NCI-H524 treated with DMSO at 0.1 percent for 48 hours (cell line): Measurements from ENCODE around the gene AQP2.

Experiments
- DNase-seq: peaks from one replicate; lab custom pipeline; 2025; lab: John Stamatoyannopoulos, UW

AQP2 gene

GRCh38 chr12:49942512-49942893 is 8.0 kb upstream of the AQP2 start:
- DNase-seq, result no peak

- no peak for DNase-seq
These were observed 7.5 kb upstream of the AQP2 start for GRCh38 chr12:49942921-49943624.

- no peak for DNase-seq
These were observed 6.9 kb upstream of the AQP2 start for GRCh38 chr12:49943625-49943960.

DNA sequence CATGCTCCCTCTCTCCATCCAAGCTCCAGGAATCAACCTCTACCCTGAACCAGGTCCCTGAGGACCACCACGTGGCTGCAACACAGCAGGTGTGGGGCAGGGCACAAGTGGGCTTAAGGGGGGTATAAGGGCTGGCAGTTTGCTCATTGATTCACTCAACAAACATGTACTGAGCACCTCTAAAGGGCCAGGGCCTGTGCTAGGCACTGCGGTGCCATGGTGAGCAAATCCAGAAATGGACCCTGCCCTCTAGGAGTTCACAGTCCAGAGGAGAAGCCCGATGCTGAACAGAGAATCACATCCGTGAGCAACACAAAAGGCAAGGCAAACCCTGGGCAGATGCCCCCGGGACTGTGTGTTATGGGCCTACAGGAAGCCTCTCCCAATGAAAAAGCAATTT is 6.5 kb upstream of the AQP2 start:
- no peak for DNase-seq

- DNase-seq, result no peak
These were observed 5.8 kb upstream of the AQP2 start for GRCh38 chr12:49944718-49945117.

DNA sequence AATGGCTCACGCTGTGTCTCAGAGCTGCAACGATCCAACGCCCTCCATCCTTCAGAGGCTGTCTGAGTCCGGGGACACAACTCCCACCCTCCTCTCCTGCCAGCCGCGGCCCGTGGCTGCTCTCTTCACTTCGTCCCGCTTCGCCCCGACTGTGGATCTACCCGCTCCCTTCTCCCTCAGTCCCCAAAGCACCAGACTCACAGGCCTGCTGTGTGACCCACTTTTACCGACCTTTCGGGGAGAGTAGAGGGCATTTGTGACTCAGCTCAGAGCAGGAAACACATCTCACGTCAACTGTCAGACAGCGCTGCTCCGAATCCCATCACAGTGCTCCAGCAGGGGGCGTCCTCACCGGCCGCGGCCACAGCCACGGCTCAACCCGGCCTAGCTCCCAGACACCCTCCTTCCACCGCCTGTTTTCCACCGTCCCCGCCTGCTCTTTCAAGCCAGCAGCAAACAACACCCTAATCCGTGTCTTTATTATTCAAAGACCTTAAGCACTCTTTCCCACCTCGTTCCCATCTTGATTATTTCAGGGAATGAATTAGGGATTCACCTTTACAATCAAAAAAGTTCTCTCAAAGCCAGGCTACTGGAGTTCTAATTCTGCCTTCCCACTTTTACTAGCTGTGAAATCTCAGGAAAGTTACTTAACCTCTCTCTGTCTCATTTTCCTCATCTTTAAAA is 5.0 kb upstream of the AQP2 start:
- DNase-seq, result no peak

GRCh38 chr12:49946086-49946485 is 4.5 kb upstream of the AQP2 start:
- no peak for DNase-seq

DNA sequence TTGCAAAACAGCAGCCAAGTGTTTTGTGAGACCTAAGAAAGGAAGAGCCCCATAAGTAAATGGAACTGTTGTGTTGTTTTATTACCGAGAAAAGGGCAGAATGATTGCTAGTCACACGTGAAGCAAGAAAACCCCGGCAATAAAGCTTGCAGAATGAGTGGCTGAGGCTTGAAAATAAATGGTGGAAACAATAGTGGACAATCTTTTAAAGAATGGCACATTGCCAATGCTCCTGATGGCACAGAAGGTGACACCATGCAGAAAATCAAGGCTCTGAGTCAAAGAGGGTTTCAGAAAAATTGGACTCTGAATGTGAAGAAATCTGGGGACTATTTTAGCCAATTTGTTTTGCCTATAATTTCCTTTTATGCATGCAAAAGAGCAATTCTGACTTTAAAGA is 4.0 kb upstream of the AQP2 start:
- DNase-seq, result no peak

DNA sequence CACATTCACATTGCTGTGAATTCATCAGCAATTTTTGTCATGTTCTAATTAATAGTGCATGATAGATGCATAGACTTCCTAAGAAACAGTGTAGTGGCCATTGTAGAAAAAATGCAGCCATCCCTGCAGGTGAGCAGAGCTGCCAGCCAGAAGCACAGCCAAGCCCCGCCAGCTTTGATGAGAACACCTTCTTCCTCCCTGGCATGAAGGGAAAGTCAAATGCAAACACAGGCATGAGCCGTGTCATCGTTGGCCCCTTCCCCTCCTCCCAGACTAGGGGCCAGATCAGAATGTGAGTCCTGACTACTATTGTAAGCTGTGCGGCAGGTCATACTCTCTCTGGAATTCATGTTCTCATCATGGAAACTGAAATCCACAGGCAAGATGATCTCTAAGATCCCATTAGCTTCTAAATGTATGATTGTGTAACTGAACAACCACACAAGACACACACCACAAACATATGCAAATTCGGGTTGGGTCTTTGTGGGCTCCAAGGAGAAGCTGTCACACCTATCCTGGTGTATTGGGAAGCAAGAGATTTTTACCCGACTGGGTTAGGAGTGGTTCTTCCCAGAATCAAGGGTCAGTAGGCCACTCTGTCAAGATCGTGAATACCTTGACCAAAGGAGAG is 2.8 kb upstream of the AQP2 start:
- no peak for DNase-seq

DNA sequence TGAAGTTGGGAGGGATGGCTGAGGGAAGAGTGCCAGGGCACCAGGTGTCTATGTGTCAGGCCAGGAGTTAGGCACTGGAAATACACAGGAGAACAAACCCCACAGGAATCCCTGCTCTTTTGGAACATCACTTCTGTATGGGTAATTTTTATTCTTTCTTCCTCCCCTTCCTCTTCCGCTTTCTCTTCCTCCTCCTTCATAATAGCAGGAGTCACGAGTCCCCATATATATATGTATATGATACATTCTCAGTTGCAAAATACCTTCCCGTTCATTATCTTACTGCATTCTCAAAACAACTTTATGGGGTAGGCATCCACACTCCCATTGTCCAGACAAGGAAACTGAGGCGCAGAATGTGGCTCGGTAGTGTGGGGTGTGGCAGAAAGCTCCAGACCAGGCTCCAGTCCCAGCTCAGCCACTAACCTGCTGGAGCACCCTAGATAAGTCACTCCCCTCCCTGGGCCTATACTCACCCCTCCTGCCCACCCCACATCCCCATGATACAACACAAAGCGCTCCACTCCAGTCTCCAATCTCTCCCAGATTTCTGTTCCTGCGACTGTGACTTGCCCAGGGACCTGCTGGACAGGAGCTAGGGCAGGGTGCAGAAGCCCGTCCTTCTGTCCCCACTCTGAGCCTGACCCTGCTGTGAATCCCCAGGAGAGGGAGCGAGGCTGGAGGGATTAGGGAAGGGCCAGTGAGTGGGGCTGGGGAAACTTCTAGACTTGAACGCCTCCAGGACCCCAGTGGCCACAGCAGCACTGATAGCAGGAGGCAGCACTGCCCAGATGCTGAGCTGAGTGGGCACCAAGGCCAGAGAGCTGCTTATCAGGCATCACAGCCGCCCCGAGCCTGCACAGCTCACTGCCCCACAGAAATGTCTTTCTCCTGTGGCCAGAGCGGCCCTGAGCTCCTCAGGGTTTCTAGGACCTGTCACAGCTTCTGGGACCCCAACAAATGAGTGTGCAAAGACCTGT is 1.4 kb upstream of the AQP2 start:
- DNase-seq, result no peak

DNA sequence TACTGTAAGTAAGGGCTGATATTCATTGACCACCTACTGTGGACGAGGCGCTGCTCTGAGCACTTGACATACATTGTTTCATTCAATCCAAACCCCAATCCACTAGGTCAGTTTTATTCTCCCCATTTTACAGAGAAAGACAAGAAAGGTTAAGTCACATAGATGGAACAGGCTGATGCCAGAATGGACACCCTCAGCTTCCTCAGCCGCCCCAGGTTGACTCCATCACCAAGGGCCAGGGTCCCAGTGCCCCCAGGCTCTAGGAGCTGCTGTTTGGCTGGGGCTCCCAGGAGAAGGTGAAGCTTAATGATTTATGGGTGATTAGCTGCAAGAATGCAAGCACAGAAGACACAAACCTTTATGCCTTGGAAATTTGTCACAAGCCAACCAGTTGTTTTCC is 671 bp upstream of the AQP2 start:
- DNase-seq, result no peak

- DNase-seq, result no peak
These were observed 1.1 kb downstream of the AQP2 start for GRCh38 chr12:49951411-49952240.

- no peak for DNase-seq
These were observed 2.0 kb downstream of the AQP2 start for GRCh38 chr12:49952391-49953055.

GRCh38 chr12:49953151-49953550 is 2.6 kb downstream of the AQP2 start:
- no peak for DNase-seq

GRCh38 chr12:49953961-49954846 is 3.7 kb downstream of the AQP2 start:
- no peak for DNase-seq

- DNase-seq, result no peak
These were observed 4.6 kb downstream of the AQP2 start for GRCh38 chr12:49954863-49955830.

- DNase-seq, result no peak
These were observed 5.5 kb downstream of the AQP2 start for GRCh38 chr12:49955899-49956662.
